Glomerular endothelial cell (primary cell): ENCODE measurements around the gene PIGH. TPM values are rescaled to one million over a fixed set of nuclear protein-coding genes. Genes with fewer than 3 reads are reported as not detected.

Source experiments
- DNase-seq: peaks from one replicate; pipeline ENCODE4 v3.0.0-alpha.2; 2011; ENCODE audit warnings: low read depth, low spot score; ENCODE audit errors: extremely low read depth
- total RNA-seq: library from RNA; depleted of rRNA; stranded (reverse); fragments of >200 nt; gene quantifications from 2 replicates; pipeline ENCODE4 v1.2.3, GENCODE V29; 2015

Gene PIGH
- total RNA-seq, 1 donor from 2014 or later, result 11.3 TPM

DNA sequence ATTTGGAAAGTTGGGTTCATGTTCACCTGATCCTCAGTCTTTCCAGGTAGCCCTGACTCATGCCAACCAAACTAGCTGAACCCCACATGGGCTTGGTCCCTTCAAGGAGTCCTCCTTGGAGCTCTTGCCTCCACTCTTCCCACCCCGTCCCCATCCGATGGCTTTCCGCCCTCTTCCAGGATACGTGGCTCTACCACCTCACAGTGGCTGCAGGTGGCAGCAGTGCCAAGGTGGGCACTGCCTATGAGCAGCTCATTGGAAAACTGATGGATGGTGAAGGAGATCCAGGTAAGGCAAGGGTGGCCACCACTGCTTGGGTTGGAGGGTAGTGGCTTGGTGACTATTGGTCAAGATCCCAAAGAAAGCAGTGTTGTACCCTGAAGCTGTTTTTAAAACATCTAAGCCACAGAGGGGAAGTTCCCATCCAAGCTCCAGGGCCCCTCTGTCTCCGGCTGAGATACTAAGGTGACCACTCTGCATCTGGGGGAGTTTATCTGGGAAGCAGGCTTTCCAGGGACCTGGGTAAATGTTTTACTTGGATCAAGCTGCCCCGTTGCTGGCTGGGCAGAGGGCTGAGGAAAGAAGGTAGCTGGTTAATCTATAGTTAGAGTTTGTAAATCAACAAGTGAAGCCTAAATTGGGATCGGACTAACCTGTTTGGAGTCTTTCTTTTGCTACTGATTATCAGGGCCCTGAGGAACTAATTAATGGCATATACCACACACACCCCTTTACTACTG lies 23.7 kb downstream of the PIGH start:
- DNase-seq, result no peak

DNA sequence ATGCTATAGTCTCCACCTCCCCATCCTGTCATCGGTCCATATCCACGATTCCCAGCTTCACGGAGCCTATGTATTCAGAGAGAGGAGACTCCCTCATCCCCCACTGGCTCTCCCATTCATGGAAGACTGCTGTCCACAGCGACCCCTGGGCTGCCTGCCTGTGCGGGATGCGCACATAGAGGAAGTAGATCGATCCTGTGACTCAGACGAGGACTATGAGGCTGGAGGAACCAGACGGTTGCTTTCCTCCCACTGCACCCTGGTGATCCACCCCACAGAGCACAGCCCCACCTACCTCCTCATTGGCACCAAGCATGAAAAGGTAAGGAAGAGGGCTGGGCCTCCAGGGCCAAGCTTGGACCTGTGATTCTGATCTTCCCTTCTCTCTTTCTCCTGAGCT lies 24.4 kb downstream of the PIGH start:
- no peak for DNase-seq

DNA sequence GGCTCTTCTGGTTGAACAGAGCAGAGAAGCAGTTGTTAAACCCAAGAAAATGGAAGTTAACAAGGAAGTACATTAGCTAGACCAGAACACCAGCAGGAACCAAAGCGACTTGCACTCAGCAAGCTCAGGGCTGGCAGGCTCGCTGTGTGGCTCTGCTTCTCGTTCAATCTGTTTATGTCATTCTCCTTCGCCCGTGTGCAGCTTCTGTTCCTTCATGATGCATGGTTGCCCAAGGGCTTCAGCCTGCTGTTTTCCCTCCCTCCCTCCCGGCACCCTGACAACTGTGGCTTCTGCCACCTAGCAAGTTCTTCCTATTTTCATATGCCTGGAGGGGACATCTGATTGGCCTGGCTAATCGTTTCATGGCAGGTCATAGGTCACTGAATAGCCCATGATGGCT lies 25.3 kb downstream of the PIGH start:
- DNase-seq, result no peak

DNA sequence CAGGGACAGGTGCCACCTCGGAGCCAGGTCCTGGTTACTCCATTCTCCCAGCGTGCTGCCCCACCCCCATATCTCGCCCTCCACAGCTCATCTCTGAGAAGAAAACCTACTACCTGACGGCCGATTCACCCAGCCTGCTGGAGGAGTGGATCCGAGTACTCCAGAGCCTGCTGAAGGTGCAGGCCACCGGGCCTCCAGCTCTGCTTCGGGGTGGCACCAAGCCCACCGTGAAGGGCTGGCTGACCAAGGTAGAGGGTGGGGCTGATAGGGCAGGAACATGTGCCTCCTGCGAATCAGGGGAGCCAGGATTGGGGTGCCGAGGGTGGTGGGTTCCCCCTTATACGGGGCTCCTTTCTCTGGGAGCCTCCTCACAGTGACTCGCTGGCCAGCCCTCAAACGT lies 25.9 kb downstream of the PIGH start:
- no peak for DNase-seq

DNA sequence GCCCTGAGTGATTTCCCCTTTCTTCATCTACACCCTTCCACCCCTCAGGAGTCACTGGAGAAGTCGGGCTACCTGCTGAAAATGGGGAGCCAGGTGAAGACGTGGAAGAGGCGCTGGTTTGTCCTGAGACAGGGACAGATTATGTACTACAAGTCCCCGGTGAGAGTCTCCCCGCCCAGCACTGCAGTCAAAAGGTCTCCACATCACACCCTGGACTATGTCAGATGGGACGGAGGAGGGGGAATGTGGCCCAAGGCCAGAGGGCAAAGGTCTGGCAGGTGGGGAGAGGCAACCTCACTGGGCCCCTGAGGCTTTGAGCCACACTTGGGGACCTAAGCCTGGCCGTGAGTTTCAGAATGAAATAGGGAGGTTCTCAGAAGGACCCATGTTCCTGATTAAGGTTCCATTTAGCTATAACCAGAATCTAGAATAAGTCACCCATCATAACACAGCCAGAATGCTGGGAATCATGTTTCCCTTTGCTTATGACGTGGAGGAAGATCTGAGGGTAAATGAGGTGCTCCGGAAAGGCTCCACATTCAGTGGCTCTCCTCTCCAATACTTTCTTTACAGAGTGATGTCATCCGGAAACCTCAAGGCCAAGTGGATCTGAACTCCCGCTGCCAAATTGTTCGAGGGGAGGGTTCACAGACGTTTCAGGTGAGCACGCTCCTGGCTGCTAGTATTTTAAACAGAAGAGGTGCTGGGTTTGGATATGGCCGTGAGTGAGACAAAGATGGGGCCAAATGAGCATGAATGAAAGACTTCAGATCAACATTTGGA lies 26.6 kb downstream of the PIGH start:
- DNase-seq, result no peak

DNA sequence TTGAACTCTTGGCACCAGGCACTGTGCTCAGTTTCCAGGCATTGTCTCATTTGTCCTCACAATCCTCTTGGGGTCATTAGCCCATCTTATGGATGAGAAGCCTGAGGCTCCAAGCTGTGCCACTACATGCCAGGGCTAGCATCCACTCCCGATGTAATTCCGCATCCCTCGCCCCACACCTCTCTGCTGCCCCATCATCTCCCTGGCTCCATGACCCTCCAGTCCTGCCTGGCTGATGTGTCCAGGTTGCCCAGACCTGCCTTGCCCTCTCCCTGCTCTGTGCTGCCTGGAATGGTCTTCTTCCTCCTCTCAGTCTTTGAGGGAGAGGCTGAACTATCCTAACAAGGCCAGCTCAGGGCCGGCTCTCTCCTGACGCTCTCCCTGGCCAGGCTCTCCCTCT lies 27.5 kb downstream of the PIGH start:
- DNase-seq, result no peak

DNA sequence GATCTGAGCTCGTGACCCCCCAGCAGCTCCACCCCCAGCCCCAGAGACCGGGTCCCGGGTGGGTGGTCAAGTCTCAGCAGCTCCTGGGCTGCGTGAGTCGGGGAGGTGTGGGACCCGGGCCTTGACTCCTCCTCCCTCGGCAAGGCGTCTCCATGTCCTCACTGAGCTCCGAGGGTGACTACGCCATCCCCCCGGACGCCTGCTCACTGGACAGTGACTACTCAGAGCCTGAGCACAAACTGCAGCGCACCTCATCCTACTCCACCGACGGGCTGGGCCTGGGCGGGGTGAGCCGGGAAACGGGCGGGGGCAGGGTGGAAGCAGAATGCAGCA lies 28.1 kb downstream of the PIGH start:
- no peak for DNase-seq

DNA sequence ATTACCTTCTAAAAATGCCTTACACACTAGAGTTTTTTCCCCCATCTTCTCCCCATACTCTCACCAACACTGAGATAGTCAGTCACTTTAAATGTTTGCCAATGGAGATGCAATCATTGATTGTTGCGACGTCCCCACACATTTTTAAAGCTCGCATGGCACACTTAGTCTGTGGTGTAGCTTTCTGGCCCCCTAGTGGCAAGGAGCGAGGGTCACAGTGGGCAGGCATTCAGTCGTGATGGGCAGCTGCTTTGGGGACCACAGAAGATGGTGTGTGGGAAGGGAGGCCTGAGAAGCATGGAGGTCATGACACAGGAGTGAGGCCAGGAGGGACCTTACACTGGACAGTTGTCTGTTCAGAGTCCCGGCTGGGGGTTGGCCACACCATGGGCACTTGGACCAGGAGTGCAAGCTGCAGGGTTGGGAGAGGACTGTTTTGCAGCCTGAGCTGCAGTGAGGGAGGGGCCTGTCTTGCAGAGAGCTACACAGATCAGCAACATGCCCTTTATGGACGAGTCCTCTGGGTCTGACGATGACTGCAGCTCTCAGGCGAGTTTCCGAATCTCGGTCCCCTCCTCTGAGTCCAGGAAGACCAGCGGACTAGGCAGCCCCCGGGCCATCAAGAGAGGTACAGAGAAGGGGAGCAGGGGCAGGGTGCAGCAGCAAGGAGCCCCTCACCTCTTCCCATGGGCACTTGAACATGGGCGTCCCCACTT lies 28.6 kb downstream of the PIGH start:
- DNase-seq, result peak; percentile 16

DNA sequence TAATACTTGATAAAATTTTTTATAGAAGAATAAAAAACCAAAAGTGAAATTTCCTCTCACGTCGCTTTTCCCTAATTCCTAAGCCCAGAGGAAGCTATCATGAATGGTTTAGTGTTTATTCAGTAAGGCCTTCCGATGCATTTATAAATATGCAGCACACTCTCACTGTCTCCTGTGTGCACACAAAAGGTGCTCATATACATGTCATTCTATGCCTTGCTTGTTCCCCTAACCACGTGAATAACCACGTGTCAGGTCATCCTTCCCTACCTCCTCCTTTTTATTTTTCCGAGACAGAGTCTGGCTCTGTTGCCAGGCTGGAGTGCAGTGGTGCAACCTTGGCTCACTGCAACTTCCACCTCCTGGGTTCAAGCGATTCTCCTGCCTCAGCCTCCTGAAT lies 29.6 kb downstream of the PIGH start:
- no peak for DNase-seq

DNA sequence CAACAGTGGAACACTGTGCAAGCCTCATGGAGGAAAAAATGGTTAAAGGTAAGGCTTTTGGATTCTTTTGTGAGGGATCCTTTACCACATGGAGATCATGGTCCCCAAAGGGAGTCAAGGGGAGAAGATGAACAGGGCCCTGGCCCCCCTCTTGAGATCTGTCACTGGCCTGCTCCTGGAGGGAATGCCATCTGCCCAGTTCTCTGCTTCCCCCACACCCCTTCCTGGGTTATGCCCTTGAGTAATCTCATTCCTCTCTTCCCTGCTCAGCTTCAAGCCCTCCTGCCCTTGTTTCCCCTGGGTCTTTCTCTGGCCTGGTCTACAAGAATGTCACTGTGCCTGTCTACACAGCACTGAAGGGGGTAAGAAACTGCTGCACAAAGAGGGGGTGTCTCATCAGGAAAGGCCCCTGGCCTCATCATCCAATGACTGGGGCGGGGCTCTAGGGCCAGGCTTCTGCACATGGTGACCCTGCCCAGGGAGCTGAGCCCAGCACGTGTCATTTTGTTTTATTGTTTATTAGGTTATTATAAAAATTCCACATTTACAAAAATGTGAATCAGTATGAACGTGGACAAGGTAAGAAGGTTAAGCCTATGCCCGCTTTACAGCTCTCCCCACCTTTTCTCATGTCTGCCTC lies 30.3 kb downstream of the PIGH start:
- no peak for DNase-seq

DNA sequence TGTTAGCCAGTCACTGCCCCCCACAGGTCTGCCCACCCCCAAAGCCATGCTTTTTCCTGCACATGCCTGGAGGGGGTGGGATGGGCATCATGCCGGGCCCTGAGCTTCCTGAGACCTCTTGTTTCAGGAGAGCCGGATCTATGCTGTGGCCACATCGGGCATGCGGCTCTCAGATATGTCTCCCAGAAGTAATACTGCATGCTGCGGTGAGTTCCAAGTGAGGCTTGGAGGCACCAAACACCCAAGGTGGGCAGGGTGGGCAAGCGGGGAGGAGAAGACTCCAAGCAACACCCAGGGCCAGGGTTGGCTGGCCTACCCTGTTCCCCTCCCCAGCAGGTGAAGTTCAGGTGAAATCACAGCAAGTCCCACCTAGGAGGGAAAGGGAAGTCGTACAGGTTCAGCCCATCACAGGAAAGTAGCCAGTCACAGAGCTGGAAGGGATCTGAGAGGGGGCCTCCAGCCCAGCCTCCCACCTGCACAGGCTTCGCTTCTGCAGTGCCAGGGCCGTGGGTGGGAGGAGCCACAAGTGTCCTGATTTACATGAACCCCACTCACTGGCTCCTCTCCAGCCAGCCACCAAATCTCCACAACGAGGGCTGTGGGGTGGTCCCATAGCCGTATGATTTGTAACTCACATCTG lies 30.9 kb downstream of the PIGH start:
- DNase-seq, result no peak

DNA sequence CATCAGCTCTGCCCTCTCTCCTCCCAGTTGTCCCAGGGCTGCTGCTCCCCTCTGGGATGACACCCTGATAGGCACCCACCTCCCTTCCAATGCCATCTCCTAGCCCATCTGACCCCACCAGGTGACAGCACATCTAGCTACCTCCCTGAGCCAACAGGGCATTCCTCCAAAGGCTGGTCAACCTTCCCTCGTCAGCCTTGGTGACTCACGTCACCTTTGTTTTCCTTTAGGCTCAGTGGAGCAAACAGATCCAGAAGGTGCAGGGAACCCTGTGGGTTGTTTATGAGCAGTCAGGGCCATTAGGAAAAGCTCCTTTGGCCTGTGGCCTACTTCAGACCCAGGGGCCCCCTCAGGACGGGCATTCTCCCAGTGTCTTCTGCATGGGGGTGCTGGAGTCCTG lies 32.4 kb downstream of the PIGH start:
- no peak for DNase-seq

DNA sequence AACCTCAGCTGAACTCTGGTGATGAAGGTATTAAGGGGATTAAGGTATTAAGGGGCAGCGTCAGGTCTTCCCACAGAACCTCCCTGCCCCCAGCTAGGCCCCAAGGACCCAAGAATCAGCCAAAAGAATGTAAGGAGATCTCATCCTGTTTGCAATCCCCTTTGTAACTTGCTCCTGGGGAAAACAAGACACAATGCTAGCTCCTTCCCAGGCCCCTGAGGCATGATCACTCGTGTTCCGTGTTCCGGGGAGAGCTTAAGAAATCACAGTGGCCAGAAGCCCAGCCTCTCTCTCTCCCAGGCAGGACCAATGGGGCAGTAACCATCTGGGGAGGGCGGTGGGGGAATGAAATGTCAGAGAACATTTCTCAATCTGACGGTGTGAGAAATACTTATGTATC lies 33.2 kb downstream of the PIGH start:
- DNase-seq, result no peak

DNA sequence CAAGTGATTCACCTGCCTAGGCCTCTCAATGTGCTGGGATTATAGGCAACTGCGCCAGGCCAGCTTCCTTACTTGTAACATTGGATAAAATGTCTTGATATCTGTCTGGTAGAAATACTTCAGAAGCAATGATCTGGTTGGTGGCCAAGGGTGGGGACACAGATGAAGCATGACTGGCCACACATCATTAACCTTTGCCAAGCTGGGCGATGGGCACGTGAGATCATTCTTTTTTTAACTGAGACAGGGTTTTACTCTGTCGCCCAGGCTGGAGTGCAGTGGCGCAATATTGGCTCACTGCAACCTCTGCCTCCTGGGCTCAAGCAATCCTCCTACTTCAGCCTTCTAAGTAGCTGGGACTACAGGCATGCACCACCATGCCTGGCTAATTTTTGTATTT lies 35.8 kb downstream of the PIGH start:
- no peak for DNase-seq

DNA sequence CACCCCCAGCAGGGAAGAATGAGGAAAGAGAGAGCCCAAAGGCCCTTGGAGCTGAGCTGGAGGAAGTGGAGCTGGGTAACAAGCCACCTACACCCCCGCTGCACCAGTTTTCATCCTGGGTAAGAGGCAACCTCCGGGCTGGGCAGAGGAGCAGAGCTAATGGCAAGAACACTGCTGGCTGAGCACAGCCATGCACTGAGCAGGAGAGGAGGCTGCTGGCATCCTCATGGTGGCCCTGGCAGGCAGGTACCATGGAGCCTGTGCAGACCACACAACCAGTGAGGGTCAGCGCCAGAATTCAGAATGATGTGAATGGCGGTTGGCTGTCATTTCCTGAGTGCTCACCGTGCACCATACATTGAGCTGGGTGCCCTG lies 37.3 kb downstream of the PIGH start:
- DNase-seq, result no peak

DNA sequence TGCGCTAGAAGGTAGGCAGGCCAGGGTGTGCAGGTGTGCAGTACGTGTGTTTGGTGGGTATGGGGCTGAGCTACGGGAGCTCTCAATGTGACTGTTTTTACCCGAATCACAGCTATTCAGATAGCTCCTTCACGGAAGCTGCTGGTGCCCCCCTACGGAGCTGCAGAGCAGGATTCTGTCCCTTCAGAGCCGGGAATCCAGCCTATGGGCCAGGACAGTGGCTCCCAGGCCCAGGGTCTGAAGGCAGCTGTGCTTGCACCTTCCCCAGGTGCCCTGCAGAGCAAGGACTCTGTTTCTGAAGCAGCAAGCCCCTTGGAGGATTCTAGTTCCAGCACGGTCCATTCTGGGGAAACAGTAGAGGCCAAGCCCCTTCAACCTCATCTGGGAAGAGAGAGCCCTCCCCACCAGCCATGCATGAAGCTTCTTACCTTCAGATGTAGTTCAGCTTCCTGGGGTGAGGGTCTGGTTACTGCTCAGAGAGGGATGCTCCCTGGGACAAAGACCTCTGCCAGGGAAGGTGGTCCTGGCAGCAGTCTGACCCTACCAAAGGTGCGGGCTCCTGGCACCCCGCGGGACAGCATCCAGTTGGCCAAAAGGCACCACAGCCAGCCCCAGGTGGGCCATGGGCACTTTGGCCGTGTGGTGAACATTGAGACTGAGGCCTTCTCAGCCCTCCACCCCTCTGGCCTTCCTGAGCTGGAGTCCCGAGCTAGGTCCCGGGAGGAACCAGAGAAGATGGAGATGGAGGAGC lies 37.9 kb downstream of the PIGH start:
- DNase-seq, result no peak

DNA sequence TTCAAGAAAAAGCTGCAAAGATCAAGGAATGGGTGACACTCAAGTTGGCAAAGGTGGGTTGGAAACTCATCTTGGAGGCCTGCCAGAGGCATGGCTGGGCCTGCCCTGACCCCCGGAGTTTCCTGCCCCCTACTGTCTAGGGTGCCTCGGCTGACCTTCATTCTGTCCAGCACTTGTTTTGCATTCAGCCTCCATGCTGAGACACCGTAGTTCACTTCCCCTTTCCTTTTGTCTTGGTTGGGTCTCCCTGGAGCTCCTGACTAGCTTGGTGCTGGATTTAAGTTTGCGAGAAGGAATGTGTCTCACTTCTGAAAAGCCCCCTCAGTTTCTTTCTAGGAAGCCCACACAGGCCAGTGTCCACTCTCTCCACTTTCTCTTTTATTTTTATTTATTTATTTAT lies 40.4 kb downstream of the PIGH start:
- no peak for DNase-seq

DNA sequence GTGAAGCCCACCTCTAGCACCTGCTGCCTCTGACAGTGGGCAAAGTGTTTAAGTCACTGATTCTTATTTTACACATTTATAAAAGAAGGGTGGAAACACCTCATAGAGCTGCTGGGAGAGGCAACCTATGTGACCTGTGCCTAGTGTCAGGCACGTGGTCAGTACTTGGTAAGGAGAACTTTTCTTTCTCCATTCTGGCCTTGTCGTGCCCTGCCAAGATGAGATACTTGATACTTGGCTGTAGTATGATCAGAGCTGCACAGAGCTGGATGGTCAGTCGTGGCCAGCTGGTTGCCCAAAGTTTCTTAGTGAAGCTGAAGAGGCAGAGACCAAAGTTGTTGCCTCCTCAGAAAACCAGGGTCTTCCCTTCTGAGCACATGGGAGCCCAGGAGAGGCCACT lies 42.4 kb downstream of the PIGH start:
- DNase-seq, result no peak

DNA sequence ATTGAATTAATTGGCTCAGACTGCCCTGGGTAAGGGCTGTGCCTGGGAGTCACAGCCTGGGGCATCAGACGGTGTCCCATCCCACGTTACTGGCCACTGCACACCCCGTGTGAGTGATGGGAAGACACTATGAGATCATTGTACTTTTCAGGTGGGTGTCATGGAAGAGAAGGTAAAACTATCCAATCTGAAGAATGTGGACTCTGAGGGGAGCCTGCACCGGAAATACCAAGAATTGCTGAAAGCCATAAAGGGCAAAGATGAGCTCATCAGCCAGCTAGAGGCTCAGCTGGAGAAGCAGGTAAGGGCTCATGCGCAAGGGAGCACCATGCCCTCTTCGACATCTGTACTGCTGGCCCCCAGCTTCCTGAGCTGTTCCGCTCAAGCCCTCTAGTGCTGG lies 43.0 kb downstream of the PIGH start:
- DNase-seq, result no peak

DNA sequence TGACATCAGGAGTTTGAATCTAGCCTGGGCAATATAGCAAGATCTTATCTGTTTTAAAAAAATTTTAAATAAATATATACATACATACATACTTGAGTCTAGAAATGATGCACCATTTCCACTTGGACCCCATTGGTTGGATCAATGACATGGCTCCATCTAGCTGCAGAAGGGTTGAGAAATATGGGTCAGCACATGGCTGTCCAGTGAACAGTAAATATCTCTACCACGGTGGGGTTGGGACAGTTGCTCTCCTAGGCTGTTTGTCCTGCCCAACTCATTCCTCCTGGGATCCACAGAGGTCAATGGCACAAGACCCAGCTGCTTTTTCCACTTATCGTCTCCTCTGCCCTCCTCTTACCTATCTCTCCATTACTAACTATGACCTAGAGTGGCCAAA lies 43.4 kb downstream of the PIGH start:
- DNase-seq, result no peak
